GM12801 (cell line): ENCODE data around the gene ID3.

ENCODE experiments used
- TF ChIP-seq, protein P1 (sequence below): IDR thresholded peaks from one replicate; pipeline ENCODE4 v1.5.1; 2011; ENCODE audit warnings: control low read depth; ENCODE audit not compliant: insufficient read length; ENCODE audit errors: extremely low read depth

The ID3 gene

GRCh38 chr1:23598424-23598823, 39.1 kb upstream of the ID3 start:
- TF ChIP-seq, protein P1, sequence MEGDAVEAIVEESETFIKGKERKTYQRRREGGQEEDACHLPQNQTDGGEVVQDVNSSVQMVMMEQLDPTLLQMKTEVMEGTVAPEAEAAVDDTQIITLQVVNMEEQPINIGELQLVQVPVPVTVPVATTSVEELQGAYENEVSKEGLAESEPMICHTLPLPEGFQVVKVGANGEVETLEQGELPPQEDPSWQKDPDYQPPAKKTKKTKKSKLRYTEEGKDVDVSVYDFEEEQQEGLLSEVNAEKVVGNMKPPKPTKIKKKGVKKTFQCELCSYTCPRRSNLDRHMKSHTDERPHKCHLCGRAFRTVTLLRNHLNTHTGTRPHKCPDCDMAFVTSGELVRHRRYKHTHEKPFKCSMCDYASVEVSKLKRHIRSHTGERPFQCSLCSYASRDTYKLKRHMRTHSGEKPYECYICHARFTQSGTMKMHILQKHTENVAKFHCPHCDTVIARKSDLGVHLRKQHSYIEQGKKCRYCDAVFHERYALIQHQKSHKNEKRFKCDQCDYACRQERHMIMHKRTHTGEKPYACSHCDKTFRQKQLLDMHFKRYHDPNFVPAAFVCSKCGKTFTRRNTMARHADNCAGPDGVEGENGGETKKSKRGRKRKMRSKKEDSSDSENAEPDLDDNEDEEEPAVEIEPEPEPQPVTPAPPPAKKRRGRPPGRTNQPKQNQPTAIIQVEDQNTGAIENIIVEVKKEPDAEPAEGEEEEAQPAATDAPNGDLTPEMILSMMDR: no peak

- TF ChIP-seq, protein P1: no peak
These were observed 38.5 kb upstream of the ID3 start for GRCh38 chr1:23597635-23598388.

- TF ChIP-seq, protein P1: no peak
These were observed 37.4 kb upstream of the ID3 start for GRCh38 chr1:23596382-23597358.

- TF ChIP-seq, protein P1: no peak
These were observed 35.6 kb upstream of the ID3 start for GRCh38 chr1:23594927-23595353.

GRCh38 chr1:23594149-23594907, 35.0 kb upstream of the ID3 start:
- TF ChIP-seq, protein P1: no peak

DNA sequence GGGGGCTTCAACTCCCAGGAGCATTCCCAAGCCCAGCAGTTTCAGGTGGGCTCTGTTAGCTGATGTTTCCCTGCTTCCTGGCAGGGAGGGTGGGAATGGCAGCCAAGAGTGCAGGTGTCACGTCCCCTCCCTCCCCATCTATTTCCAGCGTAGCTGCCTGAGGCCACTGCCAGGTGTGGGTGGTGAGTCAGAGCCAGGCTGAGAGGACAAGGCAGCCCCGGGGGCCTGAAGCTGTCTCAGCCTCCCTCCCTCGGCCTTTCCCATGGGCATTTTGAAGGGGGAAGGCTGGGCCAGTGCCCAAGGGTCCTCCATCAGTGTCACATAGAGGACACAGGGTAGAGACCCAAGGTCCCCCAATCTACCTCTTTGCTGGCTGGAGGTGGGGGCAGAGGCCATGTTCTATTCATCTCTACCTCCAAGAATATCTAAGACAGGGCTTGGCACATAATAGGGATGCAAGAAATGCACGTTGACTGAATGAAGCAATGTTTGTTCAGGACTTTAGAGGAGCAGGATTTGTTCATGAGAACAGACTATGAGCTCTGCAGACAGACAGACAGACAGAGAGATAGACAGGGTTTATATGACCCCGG, 34.4 kb upstream of the ID3 start:
- TF ChIP-seq, protein P1: no peak
